WTC11 (cell line): ENCODE data around the gene CCSER1. TPM values are rescaled to one million over a fixed set of nuclear protein-coding genes. Genes with fewer than 3 reads are reported as not detected.
A peak's percentile ranks its signal among the peaks of the same experiment; 100 is the strongest.

ENCODE experiments used
- ATAC-seq: fragments of 200-7000 bp; cut with Tn5 transposase; 2 replicates; pipeline ENCODE4 v1.10.0; 2021; ENCODE audit warnings: mild to moderate bottlenecking, moderate library complexity
- CTCF ChIA-PET: fragments of 300-600 bp; sonication (Branson Sonifier 250); formaldehyde crosslinking; loops from one replicate; lab custom pipeline; 2021; ENCODE audit warnings: antibody characterized with exemption; lab: Charles Lee
- POLR2A ChIA-PET: fragments of 350-600 bp; sonication (Branson Sonifier 250); formaldehyde crosslinking; loops from one replicate; lab custom pipeline; 2021; ENCODE audit warnings: antibody characterized with exemption; lab: Charles Lee
- DNase-seq: peaks from one replicate; pipeline ENCODE4 v3.0.0; 2021; ENCODE audit warnings: low spot score
- H3K27ac Mint-ChIP-seq: 2 replicates; pipeline ENCODE4 v1.8.0; 2021; ENCODE audit warnings: mixed read lengths
- H3K27me3 Mint-ChIP-seq: 2 replicates; pipeline ENCODE4 v1.8.0; 2021; ENCODE audit warnings: low read depth, mild to moderate bottlenecking, moderate library complexity, mixed read lengths
- H3K36me3 Mint-ChIP-seq: 2 replicates; pipeline ENCODE4 v1.8.0; 2021; ENCODE audit warnings: mixed read lengths
- H3K4me1 Mint-ChIP-seq: 2 replicates; pipeline ENCODE4 v1.8.0; 2022; ENCODE audit warnings: mixed read lengths
- H3K4me3 Mint-ChIP-seq: 2 replicates; pipeline ENCODE4 v1.8.0; 2021; ENCODE audit warnings: mild to moderate bottlenecking, moderate library complexity, mixed read lengths
- H3K9me3 Mint-ChIP-seq: 2 replicates; pipeline ENCODE4 v1.8.0; 2021; ENCODE audit warnings: mixed read lengths
- ATF2 ChIP-seq: sonication (generic); formaldehyde crosslinking; IDR thresholded peaks from 2 replicates; pipeline ENCODE4 v1.8.1; 2022; ENCODE audit warnings: low read depth, missing genetic modification reagents, borderline replicate concordance
- E2F5 ChIP-seq: sonication (generic); formaldehyde crosslinking; IDR thresholded peaks from 2 replicates; pipeline ENCODE4 v1.8.1; 2022; ENCODE audit warnings: mild to moderate bottlenecking, moderate library complexity, missing genetic modification reagents
- ELF4 ChIP-seq: sonication (generic); formaldehyde crosslinking; IDR thresholded peaks from 2 replicates; pipeline ENCODE4 v1.8.1; 2022; ENCODE audit warnings: low read depth, mild to moderate bottlenecking, moderate library complexity, missing genetic modification reagents
- ERG ChIP-seq: fragments of 250-450 bp; sonication (Bioruptor Pico); IDR thresholded peaks from 2 replicates; pipeline ENCODE4 v1.8.0; 2021; ENCODE audit warnings: mild to moderate bottlenecking
- IRF2 ChIP-seq: sonication (generic); formaldehyde crosslinking; IDR thresholded peaks from 2 replicates; pipeline ENCODE4 v1.8.0; 2022; ENCODE audit warnings: low read depth, missing genetic modification reagents, borderline replicate concordance
- NFE2L1 ChIP-seq: sonication (generic); formaldehyde crosslinking; IDR thresholded peaks from 2 replicates; pipeline ENCODE4 v1.8.1; 2023; ENCODE audit warnings: missing genetic modification reagents
- NFYB ChIP-seq: sonication (generic); formaldehyde crosslinking; conservative IDR thresholded peaks from 2 replicates; pipeline ENCODE4 v1.8.0; 2022; ENCODE audit warnings: low read depth, missing genetic modification reagents
- NR3C1 ChIP-seq: sonication (generic); formaldehyde crosslinking; conservative IDR thresholded peaks from 2 replicates; pipeline ENCODE4 v1.8.1; 2023; ENCODE audit warnings: low read depth, mild to moderate bottlenecking, missing genetic modification reagents
- TEAD4 ChIP-seq: sonication (generic); formaldehyde crosslinking; IDR thresholded peaks from 2 replicates; pipeline ENCODE4 v1.8.0; 2022; ENCODE audit warnings: mild to moderate bottlenecking, missing genetic modification reagents
- USF2 ChIP-seq: sonication (generic); formaldehyde crosslinking; IDR thresholded peaks from 2 replicates; pipeline ENCODE4 v1.8.1; 2023; ENCODE audit warnings: mild to moderate bottlenecking, missing genetic modification reagents, moderate library complexity
- ZBTB21 ChIP-seq: sonication (generic); formaldehyde crosslinking; IDR thresholded peaks from 2 replicates; pipeline ENCODE4 v1.8.1; 2023; ENCODE audit warnings: mild to moderate bottlenecking, missing genetic modification reagents, borderline replicate concordance
- ZNF138 ChIP-seq: sonication (generic); formaldehyde crosslinking; conservative IDR thresholded peaks from 2 replicates; pipeline ENCODE4 v1.8.1; 2022; ENCODE audit warnings: mild to moderate bottlenecking, moderate library complexity, missing genetic modification reagents
- ZNF263 ChIP-seq: sonication (generic); formaldehyde crosslinking; IDR thresholded peaks from 2 replicates; pipeline ENCODE4 v1.8.1; 2022; ENCODE audit warnings: low read depth, mild to moderate bottlenecking, moderate library complexity, missing genetic modification reagents
- ZNF416 ChIP-seq: fragments of 250-450 bp; sonication (Bioruptor Pico); IDR thresholded peaks from 2 replicates; pipeline ENCODE4 v1.9.0; 2021; ENCODE audit warnings: mild to moderate bottlenecking, inconsistent platforms
- ZNF425 ChIP-seq: fragments of 250-450 bp; sonication (Bioruptor Pico); conservative IDR thresholded peaks from 2 replicates; pipeline ENCODE4 v1.9.0; 2021; ENCODE audit warnings: mild to moderate bottlenecking
- total RNA-seq: library from RNA; stranded (reverse); gene quantifications from 3 replicates; pipeline ENCODE4 v1.2.3, GENCODE V29; 2021
- TF ChIP-seq, protein P1 (sequence below): sonication (generic); formaldehyde crosslinking; IDR thresholded peaks from 2 replicates; pipeline ENCODE4 v1.8.1; 2022; ENCODE audit warnings: missing genetic modification reagents, borderline replicate concordance
- TF ChIP-seq, protein P2 (sequence below): sonication (generic); formaldehyde crosslinking; IDR thresholded peaks from 2 replicates; pipeline ENCODE4 v1.8.0; 2022; ENCODE audit warnings: mild to moderate bottlenecking, missing genetic modification reagents
- TF ChIP-seq, protein P3 (sequence below): sonication (generic); formaldehyde crosslinking; IDR thresholded peaks from 2 replicates; pipeline ENCODE4 v1.8.0; 2022; ENCODE audit warnings: missing genetic modification reagents

The CCSER1 gene
- total RNA-seq, 1 experiment from 2014 or later, result 0.87 TPM

- TF ChIP-seq, protein P1, sequence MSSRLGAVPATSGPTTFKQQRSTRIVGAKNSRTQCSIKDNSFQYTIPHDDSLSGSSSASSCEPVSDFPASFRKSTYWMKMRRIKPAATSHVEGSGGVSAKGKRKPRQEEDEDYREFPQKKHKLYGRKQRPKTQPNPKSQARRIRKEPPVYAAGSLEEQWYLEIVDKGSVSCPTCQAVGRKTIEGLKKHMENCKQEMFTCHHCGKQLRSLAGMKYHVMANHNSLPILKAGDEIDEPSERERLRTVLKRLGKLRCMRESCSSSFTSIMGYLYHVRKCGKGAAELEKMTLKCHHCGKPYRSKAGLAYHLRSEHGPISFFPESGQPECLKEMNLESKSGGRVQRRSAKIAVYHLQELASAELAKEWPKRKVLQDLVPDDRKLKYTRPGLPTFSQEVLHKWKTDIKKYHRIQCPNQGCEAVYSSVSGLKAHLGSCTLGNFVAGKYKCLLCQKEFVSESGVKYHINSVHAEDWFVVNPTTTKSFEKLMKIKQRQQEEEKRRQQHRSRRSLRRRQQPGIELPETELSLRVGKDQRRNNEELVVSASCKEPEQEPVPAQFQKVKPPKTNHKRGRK (CRISPR knock-in tag), result no peak
Measured at GRCh38 chr4:90183254-90183653, 56.1 kb downstream of the CCSER1 start (continued).

DNA sequence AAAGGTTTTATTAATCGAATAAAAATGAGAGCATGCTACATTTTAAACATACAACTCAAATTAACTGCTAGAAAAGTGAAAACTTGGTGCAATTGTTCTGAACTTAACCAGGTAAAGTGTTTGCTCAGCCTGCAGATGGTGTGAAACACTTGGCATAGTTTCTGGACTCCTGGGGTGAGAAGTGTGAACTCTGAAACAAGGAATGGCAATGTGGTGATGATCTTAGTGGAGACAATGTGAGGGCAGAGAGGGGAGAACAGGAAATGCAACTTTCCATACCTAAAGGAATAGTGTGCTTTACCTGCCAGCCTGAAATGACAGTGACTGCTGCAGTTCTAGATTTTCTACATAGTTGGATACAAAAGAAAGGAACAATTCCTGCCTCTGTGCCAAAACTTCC lies 57.4 kb downstream of the CCSER1 start:
- ATAC-seq (peak; percentile 88), DNase-seq (no peak)
- Mint-ChIP-seq H3K27ac (no peak overlapping the region), H3K4me1 (peaks cover 25% of the 10 kb centered on the region), H3K27me3 (no peaks in the 10 kb centered on the region), H3K4me3 (no peak overlapping the region), H3K9me3 (no peaks in the 10 kb centered on the region), H3K36me3 (no peaks in the 10 kb centered on the region)
- ChIA-PET POLR2A (no interaction called here), CTCF (no interaction called here)
- TF ChIP-seq, protein P1 (CRISPR knock-in tag), result no peak
- TF ChIP-seq NFYB (CRISPR knock-in tag) (no peak), ATF2 (no peak), ZNF416 (CRISPR knock-in tag) (no peak), ZNF138 (no peak), NFE2L1 (CRISPR knock-in tag) (no peak), ZNF425 (CRISPR knock-in tag) (no peak), ELF4 (CRISPR knock-in tag) (no peak), IRF2 (CRISPR knock-in tag) (no peak), ZBTB21 (CRISPR knock-in tag) (no peak), E2F5 (no peak), ZNF263 (CRISPR knock-in tag) (no peak), USF2 (CRISPR knock-in tag) (no peak), TEAD4 (CRISPR knock-in tag) (no peak), NR3C1 (no peak), ERG (CRISPR knock-in tag) (no peak)
- TF ChIP-seq, protein P2, sequence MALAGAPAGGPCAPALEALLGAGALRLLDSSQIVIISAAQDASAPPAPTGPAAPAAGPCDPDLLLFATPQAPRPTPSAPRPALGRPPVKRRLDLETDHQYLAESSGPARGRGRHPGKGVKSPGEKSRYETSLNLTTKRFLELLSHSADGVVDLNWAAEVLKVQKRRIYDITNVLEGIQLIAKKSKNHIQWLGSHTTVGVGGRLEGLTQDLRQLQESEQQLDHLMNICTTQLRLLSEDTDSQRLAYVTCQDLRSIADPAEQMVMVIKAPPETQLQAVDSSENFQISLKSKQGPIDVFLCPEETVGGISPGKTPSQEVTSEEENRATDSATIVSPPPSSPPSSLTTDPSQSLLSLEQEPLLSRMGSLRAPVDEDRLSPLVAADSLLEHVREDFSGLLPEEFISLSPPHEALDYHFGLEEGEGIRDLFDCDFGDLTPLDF (CRISPR knock-in tag), result no peak
- TF ChIP-seq, protein P3, sequence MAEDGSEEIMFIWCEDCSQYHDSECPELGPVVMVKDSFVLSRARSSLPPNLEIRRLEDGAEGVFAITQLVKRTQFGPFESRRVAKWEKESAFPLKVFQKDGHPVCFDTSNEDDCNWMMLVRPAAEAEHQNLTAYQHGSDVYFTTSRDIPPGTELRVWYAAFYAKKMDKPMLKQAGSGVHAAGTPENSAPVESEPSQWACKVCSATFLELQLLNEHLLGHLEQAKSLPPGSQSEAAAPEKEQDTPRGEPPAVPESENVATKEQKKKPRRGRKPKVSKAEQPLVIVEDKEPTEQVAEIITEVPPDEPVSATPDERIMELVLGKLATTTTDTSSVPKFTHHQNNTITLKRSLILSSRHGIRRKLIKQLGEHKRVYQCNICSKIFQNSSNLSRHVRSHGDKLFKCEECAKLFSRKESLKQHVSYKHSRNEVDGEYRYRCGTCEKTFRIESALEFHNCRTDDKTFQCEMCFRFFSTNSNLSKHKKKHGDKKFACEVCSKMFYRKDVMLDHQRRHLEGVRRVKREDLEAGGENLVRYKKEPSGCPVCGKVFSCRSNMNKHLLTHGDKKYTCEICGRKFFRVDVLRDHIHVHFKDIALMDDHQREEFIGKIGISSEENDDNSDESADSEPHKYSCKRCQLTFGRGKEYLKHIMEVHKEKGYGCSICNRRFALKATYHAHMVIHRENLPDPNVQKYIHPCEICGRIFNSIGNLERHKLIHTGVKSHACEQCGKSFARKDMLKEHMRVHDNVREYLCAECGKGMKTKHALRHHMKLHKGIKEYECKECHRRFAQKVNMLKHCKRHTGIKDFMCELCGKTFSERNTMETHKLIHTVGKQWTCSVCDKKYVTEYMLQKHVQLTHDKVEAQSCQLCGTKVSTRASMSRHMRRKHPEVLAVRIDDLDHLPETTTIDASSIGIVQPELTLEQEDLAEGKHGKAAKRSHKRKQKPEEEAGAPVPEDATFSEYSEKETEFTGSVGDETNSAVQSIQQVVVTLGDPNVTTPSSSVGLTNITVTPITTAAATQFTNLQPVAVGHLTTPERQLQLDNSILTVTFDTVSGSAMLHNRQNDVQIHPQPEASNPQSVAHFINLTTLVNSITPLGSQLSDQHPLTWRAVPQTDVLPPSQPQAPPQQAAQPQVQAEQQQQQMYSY (CRISPR knock-in tag), result no peak
